HL-60 (cell line): ENCODE results near the gene RAB8B.
"Not testable (repeated sequence)": the region's sequence is repeated elsewhere in the genome, so short reads cannot be mapped to it uniquely, and the experiment has no call there.

ENCODE experiments used
- DNase-seq, 2 experiments: peaks; one replicate each; pipeline ENCODE4 v3.0.0-alpha.2; 2010 to 2020; ENCODE audit warnings: low read depth in 1 of 2, low spot score in 1 of 2
- H3K27ac ChIP-seq: fragments of 250-450 bp; sonication (Bioruptor Pico); replicated peaks from 2 replicates; pipeline ENCODE4 v1.5.1; 2020; ENCODE audit warnings: mild to moderate bottlenecking, moderate library complexity
- H3K27me3 ChIP-seq: fragments of 250-450 bp; sonication (Bioruptor Pico); 2 replicates; pipeline ENCODE4 v1.5.1; 2021; ENCODE audit warnings: mild to moderate bottlenecking, moderate library complexity; ENCODE audit not compliant: insufficient read depth, poor library complexity, severe bottlenecking
- H3K4me3 ChIP-seq: replicated peaks from 2 replicates; pipeline ENCODE4 v1.5.1; 2011; ENCODE audit warnings: mild to moderate bottlenecking, control low read depth, low read length; ENCODE audit not compliant: insufficient read depth
- GABPA ChIP-seq: IDR thresholded peaks from 2 replicates; pipeline ENCODE4 v1.6.1; 2012; ENCODE audit warnings: low read depth
- POLR2AphosphoS5 ChIP-seq: IDR thresholded peaks from 2 replicates; pipeline ENCODE4 v1.6.1; 2012; ENCODE audit warnings: low read depth
- REST ChIP-seq: IDR thresholded peaks from 2 replicates; pipeline ENCODE4 v1.6.1; 2012; ENCODE audit warnings: low read depth; ENCODE audit not compliant: insufficient replicate concordance
- SPI1 ChIP-seq: IDR thresholded peaks from 2 replicates; pipeline ENCODE4 v1.6.1; 2012; ENCODE audit warnings: low read depth, mild to moderate bottlenecking, borderline replicate concordance
- TF ChIP-seq, protein P1 (sequence below): IDR thresholded peaks from one replicate; pipeline ENCODE4 v1.5.1; 2011; ENCODE audit warnings: low read length, control low read depth, inconsistent platforms; ENCODE audit not compliant: insufficient read depth

Gene RAB8B

GRCh38 chr15:63206079-63206478 is 16.7 kb downstream of the RAB8B start:
- TF ChIP-seq POLR2AphosphoS5, result no peak
- TF ChIP-seq, protein P1, sequence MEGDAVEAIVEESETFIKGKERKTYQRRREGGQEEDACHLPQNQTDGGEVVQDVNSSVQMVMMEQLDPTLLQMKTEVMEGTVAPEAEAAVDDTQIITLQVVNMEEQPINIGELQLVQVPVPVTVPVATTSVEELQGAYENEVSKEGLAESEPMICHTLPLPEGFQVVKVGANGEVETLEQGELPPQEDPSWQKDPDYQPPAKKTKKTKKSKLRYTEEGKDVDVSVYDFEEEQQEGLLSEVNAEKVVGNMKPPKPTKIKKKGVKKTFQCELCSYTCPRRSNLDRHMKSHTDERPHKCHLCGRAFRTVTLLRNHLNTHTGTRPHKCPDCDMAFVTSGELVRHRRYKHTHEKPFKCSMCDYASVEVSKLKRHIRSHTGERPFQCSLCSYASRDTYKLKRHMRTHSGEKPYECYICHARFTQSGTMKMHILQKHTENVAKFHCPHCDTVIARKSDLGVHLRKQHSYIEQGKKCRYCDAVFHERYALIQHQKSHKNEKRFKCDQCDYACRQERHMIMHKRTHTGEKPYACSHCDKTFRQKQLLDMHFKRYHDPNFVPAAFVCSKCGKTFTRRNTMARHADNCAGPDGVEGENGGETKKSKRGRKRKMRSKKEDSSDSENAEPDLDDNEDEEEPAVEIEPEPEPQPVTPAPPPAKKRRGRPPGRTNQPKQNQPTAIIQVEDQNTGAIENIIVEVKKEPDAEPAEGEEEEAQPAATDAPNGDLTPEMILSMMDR, result no peak
- TF ChIP-seq SPI1, result no peak
- no peak for TF ChIP-seq GABPA
- TF ChIP-seq REST, result no peak
- Histone ChIP-seq H3K4me3 (no peak overlapping the region), H3K27me3 (no peaks in the 10 kb centered on the region), H3K27ac (no peak overlapping the region)
- DNase-seq, result no peak

GRCh38 chr15:63208824-63209223 is 19.4 kb downstream of the RAB8B start:
- not testable (repeated sequence) for DNase-seq, H3K27ac ChIP-seq, H3K4me3 ChIP-seq, H3K27me3 ChIP-seq

GRCh38 chr15:63210151-63211091 is 21.0 kb downstream of the RAB8B start:
- H3K27ac ChIP-seq, result no peak overlapping the region
- H3K27me3 ChIP-seq, result no peaks in the 10 kb centered on the region
- no peak overlapping the region for H3K4me3 ChIP-seq
- TF ChIP-seq, protein P1, result no peak
- TF ChIP-seq REST, result no peak
- TF ChIP-seq GABPA, result no peak
- TF ChIP-seq SPI1, result no peak
- TF ChIP-seq POLR2AphosphoS5, result no peak
- no peak for DNase-seq

DNA sequence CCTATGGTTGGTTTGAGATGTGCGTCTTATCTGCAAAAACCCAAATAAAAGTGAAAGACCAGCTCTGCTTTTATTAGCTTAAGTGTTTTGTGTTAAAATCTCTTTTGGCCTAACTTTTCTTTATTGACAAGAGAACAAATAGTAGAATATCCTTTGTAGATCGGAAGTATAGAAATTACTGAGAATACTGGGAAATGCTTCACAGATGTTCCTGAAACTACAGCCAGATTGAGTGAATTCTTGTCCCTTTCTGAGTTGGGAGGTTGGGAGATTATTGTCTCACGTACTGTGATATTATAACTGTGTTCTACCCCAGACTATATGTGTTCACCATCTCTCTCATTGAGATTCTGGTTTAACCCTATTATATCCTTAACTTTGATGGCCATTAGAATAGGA is 21.7 kb downstream of the RAB8B start:
- DNase-seq, result no peak
- H3K4me3 ChIP-seq, result no peak overlapping the region
- no peak overlapping the region for H3K27ac ChIP-seq
- TF ChIP-seq, protein P1, result no peak
- no peak for TF ChIP-seq GABPA
- no peak for TF ChIP-seq REST
- no peak for TF ChIP-seq SPI1
- TF ChIP-seq POLR2AphosphoS5, result no peak
- no peaks in the 10 kb centered on the region for H3K27me3 ChIP-seq
